Mammary epithelial cell (primary cell): ENCODE results near the gene NKX2-3.

Experiments used
- EZH2 ChIP-seq: IDR thresholded peaks from 2 replicates; pipeline ENCODE4 v1.6.1; 2012; ENCODE audit warnings: low read length, inconsistent platforms, borderline replicate concordance
- TF ChIP-seq, protein P1 (sequence below), 2 donors: IDR thresholded peaks in 1 of 2; conservative IDR thresholded peaks in 1 of 2; 2 replicates each; pipeline ENCODE4 v1.5.1; 2011 to 2012; ENCODE audit warnings: inconsistent platforms in 2 of 2, low read length in 2 of 2, mild to moderate bottlenecking in 2 of 2, control low read depth in 1 of 2, low read depth in 1 of 2; ENCODE audit not compliant: insufficient read depth in 1 of 2; ENCODE audit errors: extremely low read depth in 1 of 2

DNA sequence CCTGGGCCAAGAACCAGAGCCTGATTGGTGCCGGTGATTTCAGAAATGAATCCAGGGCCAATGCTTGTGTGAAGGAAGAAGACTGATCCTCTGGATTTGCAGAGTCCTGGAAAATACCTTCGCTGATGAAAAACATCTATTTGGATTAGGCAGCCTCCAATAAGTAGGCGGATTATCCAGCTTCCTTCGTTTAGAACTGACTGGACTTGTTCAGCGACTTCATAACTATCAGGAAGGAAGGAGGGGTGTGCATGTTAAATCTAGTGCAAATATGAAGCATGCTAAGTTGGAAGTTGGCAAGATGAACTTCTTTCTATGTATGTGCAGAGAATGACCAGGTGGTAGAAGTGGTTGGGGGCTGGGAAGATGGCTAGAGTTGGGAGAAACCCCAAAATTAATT lies 41.0 kb downstream of the NKX2-3 start:
- TF ChIP-seq, protein P1, sequence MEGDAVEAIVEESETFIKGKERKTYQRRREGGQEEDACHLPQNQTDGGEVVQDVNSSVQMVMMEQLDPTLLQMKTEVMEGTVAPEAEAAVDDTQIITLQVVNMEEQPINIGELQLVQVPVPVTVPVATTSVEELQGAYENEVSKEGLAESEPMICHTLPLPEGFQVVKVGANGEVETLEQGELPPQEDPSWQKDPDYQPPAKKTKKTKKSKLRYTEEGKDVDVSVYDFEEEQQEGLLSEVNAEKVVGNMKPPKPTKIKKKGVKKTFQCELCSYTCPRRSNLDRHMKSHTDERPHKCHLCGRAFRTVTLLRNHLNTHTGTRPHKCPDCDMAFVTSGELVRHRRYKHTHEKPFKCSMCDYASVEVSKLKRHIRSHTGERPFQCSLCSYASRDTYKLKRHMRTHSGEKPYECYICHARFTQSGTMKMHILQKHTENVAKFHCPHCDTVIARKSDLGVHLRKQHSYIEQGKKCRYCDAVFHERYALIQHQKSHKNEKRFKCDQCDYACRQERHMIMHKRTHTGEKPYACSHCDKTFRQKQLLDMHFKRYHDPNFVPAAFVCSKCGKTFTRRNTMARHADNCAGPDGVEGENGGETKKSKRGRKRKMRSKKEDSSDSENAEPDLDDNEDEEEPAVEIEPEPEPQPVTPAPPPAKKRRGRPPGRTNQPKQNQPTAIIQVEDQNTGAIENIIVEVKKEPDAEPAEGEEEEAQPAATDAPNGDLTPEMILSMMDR (conservative IDR thresholded peaks at IDR 0.05 in 1 of 2, IDR thresholded peaks at IDR 0.05 in 1 of 2; ENCODE audit: extremely low read depth in 1 of 2, insufficient read depth in 1 of 2, low read depth in 1 of 2, low read length in 2 of 2), result no peak
- TF ChIP-seq EZH2, result no peak
